ENCODE results near the gene WBP2NL. TPM values are rescaled to one million over a fixed set of nuclear protein-coding genes. Genes with fewer than 3 reads are reported as not detected.

Gene WBP2NL
- total RNA-seq, 2 donors from 2014 or later = 0.22 TPM; not detected in 1

DNA sequence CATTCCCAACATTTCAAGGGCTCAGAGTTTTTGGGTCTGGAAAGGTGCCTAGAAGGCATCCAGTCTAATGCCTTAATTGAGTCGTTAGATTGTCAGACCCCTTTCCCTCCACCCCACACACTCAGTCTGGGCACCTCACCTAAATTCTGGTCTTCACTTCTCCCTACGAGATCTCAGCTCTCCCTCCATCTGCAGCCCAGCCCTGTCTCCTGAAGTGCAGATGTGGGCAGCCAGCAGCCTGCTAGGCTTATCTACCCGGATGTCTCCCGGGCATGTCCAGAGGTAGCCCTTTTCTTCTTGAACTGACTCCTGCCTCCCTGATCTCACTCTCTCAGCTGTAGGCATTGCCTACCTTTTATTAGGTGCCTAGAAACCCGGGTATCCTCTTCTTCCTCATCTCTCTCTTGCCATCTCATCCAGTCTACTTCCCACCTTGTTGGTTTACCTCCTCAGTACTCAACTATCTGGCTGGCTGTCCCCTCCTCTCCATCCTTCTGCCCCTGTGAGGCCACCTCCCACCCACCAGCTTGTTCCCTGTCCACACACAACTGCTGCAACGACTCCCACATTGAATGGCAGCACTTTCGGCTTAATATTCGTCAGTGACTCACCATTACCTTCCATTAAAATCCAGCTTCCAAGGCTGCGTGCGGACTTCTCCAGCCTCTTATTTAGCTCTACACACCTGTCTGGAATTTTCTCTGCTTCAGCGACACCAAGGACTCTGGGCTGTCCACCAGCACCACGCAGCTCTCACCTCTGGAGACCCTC lies 23.1 kb upstream of the WBP2NL start:
- peaks cover 0 to 12% of the 10 kb centered on the region in 2 donors for H3K4me1 ChIP-seq
- no peak overlapping the region for H3K4me3 ChIP-seq
- no peak overlapping the region for H3K27ac ChIP-seq
- no peaks in the 10 kb centered on the region for H3K36me3 ChIP-seq
- no peak for DNase-seq (ENCODE audit: low spot score)
- TF ChIP-seq, protein P1, sequence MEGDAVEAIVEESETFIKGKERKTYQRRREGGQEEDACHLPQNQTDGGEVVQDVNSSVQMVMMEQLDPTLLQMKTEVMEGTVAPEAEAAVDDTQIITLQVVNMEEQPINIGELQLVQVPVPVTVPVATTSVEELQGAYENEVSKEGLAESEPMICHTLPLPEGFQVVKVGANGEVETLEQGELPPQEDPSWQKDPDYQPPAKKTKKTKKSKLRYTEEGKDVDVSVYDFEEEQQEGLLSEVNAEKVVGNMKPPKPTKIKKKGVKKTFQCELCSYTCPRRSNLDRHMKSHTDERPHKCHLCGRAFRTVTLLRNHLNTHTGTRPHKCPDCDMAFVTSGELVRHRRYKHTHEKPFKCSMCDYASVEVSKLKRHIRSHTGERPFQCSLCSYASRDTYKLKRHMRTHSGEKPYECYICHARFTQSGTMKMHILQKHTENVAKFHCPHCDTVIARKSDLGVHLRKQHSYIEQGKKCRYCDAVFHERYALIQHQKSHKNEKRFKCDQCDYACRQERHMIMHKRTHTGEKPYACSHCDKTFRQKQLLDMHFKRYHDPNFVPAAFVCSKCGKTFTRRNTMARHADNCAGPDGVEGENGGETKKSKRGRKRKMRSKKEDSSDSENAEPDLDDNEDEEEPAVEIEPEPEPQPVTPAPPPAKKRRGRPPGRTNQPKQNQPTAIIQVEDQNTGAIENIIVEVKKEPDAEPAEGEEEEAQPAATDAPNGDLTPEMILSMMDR (IDR thresholded peaks at IDR 0.05) = no peak
- peaks cover 3 to 4% of the 10 kb centered on the region in 2 donors for H3K27me3 ChIP-seq
- H3K9me3 ChIP-seq = no peaks in the 10 kb centered on the region

DNA sequence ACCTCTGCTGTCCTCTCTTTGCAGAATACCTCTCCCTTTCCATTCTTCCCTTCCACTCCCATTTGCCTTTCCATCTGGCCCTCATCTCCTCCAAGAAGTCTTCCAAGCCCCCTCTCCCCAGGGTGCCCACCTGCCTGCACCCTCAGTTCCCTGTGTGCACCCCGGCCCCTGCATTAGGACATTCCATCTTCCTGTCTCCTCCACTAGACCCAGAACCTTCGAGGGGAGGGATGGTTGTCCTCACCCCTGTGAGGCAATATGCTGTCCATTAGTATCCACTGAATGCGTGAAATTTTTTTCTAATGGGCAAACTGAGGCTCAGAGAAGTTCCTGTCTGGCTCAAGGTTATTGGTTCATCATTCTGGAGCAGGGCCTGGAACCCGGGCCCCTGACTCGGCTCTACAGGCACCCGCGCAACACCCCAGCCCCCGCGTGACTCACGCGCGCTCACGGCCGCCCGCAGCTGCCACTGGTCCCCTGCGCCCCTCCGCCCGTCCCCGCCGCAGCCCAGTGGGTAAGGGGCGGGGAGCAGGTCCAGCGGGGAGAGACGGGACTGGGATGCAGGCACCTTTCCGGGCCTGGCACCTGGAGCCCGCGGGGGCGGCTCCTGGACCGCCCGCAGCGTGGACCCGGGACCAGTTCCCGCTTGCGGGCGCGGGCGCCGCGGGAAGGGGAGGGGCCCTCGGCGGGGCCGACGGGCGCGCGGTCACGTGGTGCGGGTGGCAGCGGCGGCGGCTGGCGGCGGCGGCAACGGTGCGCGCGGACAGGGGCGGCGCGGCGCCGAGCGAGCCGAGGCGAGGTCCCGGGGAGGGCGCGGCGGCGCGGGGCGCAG lies 22.3 kb upstream of the WBP2NL start:
- no peaks in the 10 kb centered on the region for H3K9me3 ChIP-seq
- no peak for DNase-seq (ENCODE audit: low spot score)
- peaks cover 3 to 4% of the 10 kb centered on the region in 2 donors for H3K27me3 ChIP-seq

DNA sequence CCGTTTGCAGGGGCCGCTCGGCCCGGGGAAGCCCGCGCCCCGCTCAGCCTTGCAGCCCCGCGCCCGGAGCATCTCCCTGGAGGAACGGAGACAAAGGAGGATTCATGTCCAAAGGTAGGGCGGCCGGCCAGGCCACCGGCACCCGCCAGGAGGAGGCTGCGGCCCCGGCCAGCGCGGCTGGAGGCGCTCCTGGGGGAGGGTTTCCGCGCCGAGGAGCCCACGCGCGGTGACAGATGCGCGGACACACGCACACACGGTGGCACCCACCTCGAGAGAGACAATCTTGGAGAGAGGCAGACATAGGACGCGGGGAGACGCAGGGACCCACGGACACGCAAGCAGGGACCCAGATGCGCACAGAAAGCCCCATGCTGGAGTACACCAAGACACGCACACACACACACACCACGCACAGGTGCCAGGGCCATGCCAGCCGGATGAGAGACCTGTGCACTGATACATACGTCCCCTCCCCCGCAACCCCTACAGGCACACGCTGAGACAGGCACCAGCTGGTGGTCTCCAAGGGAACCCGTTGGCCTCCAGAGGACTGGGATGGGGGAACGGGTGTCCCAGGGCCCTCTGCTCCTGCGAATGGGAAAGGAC lies 21.5 kb upstream of the WBP2NL start:
- Histone ChIP-seq H3K9me3 (no peaks in the 10 kb centered on the region), H3K4me1 (peaks cover 0 to 12% of the 10 kb centered on the region in 2 donors), H3K36me3 (no peaks in the 10 kb centered on the region), H3K4me3 (peak overlapping the region; percentile 19 to 50), H3K27me3 (peaks cover 2 to 4% of the 10 kb centered on the region in 2 donors), H3K27ac (no peak overlapping the region)
- no peak for DNase-seq (ENCODE audit: low spot score)
- TF ChIP-seq, protein P1 (IDR thresholded peaks at IDR 0.05) = no peak

More for the DNA sequence above, 22.3 kb upstream of the WBP2NL start:
- Histone ChIP-seq H3K27ac (no peak overlapping the region), H3K4me1 (peaks cover 0 to 12% of the 10 kb centered on the region in 2 donors), H3K36me3 (no peaks in the 10 kb centered on the region), H3K4me3 (peak overlapping the region; percentile 38 to 50)
- TF ChIP-seq, protein P1 (IDR thresholded peaks at IDR 0.05) = no peak

DNA sequence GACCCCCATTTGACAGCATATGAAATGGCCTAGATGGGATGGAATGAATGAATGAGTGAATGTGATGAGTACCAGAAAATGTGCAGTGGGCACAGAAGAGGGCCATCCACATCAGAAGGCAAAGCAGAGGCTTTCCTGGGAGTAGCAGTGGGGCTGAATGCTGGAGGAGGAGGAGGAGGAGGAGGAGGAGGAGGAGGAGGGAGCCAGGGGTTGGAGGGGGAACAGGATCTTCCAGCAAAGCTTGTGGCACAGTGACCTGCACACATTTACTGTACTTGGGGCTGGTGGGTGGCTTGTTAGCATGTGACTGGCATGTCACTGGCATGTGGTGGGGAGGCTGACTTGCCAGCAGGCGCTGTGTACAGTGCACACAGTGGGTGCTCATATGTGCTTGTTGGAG lies 19.9 kb upstream of the WBP2NL start:
- no peak for DNase-seq (ENCODE audit: low spot score)
- no peaks in the 10 kb centered on the region for H3K36me3 ChIP-seq
- H3K9me3 ChIP-seq = no peaks in the 10 kb centered on the region
- TF ChIP-seq, protein P1 (IDR thresholded peaks at IDR 0.05) = no peak
- peaks cover 0 to 12% of the 10 kb centered on the region in 2 donors for H3K4me1 ChIP-seq
- no peak overlapping the region for H3K27ac ChIP-seq
- H3K27me3 ChIP-seq = peaks cover 0 to 4% of the 10 kb centered on the region in 2 donors
- H3K4me3 ChIP-seq = no peak overlapping the region

DNA sequence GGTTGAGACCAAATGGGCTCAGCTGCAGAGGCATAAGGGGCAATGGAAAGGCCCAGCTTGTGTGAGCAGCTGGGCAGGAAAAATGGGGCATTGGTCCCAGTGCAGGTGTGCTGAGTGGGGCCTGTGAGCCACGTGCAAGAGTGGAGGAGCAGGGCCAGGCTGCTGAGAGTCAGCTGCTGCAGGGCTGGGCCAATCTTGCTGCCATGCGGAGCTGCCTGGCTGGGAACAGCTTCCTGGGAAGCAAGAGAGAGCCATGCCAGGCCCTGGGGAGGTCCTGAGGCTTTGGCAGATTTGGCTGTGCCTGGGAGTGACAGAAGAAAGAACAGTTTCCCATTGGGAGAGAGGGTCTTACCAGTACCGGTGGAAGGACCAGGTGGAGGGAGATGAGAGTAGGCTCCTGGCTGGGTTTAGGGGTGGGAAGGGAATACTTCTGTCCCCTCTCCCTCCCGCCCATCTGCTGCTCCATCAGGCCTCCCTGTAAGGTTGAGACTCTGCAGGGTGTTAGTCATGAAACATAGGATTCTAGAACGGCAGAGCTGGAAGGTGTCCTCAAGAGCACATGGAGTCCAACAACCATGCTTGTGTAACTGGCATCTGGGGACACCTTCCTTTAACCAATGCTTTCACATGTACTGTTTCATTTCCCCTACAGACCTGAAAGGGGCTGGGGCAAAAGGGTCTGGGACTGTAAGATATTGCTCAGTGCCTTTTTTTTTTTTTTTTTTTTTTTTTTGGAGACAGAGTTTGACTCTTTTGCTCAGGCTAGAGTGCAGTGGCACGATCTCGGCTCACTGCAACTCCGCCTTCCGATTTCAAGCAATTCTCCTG lies 19.0 kb upstream of the WBP2NL start:
- DNase-seq (ENCODE audit: low spot score) = no peak
- H3K27me3 ChIP-seq = peaks cover 0 to 4% of the 10 kb centered on the region in 2 donors
- H3K4me1 ChIP-seq = peaks cover 0 to 12% of the 10 kb centered on the region in 2 donors
- TF ChIP-seq, protein P1 (IDR thresholded peaks at IDR 0.05) = no peak
- no peaks in the 10 kb centered on the region for H3K36me3 ChIP-seq
- H3K4me3 ChIP-seq = no peak overlapping the region
- H3K27ac ChIP-seq = no peak overlapping the region
- H3K9me3 ChIP-seq = no peaks in the 10 kb centered on the region
